ENCODE data around the gene PDGFB.

DNA sequence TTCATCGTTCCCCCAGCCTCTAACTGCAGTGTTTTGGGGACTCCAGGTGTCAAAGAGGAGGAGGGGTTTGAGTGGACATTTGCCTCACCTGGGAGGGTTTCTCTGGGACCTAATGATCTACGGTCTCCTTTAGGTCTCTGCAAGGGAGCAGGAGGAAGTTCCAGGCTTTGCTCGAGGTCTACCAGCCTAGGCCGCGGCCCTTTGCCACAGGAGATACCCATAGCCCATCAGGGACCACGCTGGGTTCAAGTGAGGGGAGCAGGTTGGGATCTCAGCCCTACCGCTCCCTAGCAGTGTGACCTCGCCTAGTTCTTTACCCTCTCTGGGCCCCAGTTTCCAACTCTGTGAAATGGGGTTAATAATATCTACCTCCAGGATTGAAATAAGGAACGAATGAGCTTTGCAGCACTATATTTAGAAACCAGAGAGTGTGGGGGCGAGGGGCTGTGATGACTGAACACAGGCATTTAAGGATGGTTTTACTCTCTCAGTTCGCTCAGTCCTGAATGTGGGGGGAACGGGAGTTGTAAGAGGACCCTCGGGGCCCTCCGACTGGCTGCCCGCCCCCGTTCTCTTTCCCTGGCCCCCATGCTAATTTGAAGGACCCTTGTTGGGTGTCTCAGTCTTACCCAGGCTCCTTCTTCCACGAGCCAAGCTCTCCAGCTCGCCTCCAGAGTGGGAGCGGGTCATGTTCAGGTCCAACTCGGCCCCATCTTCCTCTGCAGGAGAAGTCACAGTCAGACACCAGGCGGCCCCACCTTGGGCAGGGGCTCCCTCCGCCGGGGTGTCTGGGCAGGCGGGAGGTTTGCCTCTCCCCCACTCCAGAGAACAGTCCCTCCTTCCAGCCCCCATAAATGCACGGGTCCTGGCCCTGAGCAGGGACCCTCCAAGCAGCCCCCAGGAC lies 11.7 kb downstream of the PDGFB start:
- TF ChIP-seq EZH2 (IDR thresholded peaks at IDR 0.05) (no peak), POLR2AphosphoS5 (IDR thresholded peaks at IDR 0.05; ENCODE audit: borderline replicate concordance, low read depth, low read length) (no peak), FOXP2 (optimal IDR thresholded peaks at IDR 0.05; ENCODE audit: control extremely low read depth, extremely low read length, insufficient read depth) (no peak)

Measured in SK-N-MC (cell line).